Fibroblast of lung (primary cell): ENCODE data around the gene TAOK1. TPM values are rescaled to one million over a fixed set of nuclear protein-coding genes. Genes with fewer than 3 reads are reported as not detected.

Source experiments
- DNase-seq, 2 donors: peaks; one replicate each; pipeline versions ENCODE4 v3.0.0 to v3.0.0-alpha.2; 2010; ENCODE audit warnings: low read depth in 2 of 2
- H2AFZ ChIP-seq: 2 replicates; pipeline ENCODE4 v1.5.1; 2012; ENCODE audit warnings: low read length, control low read depth, inconsistent platforms
- H3K27ac ChIP-seq: 2 replicates; pipeline ENCODE4 v1.5.1; 2011; ENCODE audit warnings: low read length, control low read depth; ENCODE audit not compliant: insufficient read depth
- H3K27me3 ChIP-seq: 2 replicates; pipeline ENCODE4 v1.5.1; 2011; ENCODE audit warnings: mild to moderate bottlenecking, low read length; ENCODE audit not compliant: control insufficient read depth, insufficient read depth
- H3K36me3 ChIP-seq: 2 replicates; pipeline ENCODE4 v1.5.1; 2011; ENCODE audit warnings: low read length; ENCODE audit not compliant: control insufficient read depth, insufficient read depth
- H3K4me1 ChIP-seq: 2 replicates; pipeline ENCODE4 v1.5.1; 2011; ENCODE audit warnings: low read length; ENCODE audit not compliant: control insufficient read depth, insufficient read depth; ENCODE audit errors: extremely low read depth
- H3K4me2 ChIP-seq: 2 replicates; pipeline ENCODE4 v1.5.1; 2011; ENCODE audit warnings: low read length, control low read depth; ENCODE audit not compliant: insufficient read depth; ENCODE audit errors: extremely low read depth
- H3K4me3 ChIP-seq, 4 experiments: fragments of 200-600 bp in 1 of 4; sonication (generic) in 1 of 4; replicated peaks in 1 of 4; 2 replicates each; pipeline ENCODE4 v1.5.1; 2011 to 2016; ENCODE audit warnings: low read length in 4 of 4, low read depth in 3 of 4, mild to moderate bottlenecking in 3 of 4, control low read depth in 2 of 4, inconsistent platforms in 1 of 4, mixed read lengths in 1 of 4; ENCODE audit not compliant: insufficient read depth in 1 of 4; ENCODE audit errors: control extremely low read depth in 1 of 4
- H3K79me2 ChIP-seq: 2 replicates; pipeline ENCODE4 v1.5.1; 2012; ENCODE audit warnings: mild to moderate bottlenecking, low read length, inconsistent platforms; ENCODE audit not compliant: control insufficient read depth, insufficient read depth
- H3K9ac ChIP-seq: 2 replicates; pipeline ENCODE4 v1.5.1; 2011; ENCODE audit warnings: mild to moderate bottlenecking, low read length, control low read depth; ENCODE audit not compliant: insufficient read depth
- H3K9me3 ChIP-seq: 2 replicates; pipeline ENCODE4 v1.5.1; 2012; ENCODE audit warnings: low read depth, low read length; ENCODE audit not compliant: control insufficient read depth, insufficient read depth
- H4K20me1 ChIP-seq: 2 replicates; pipeline ENCODE4 v1.5.1; 2011; ENCODE audit warnings: low read length; ENCODE audit not compliant: control insufficient read depth, insufficient read depth; ENCODE audit errors: extremely low read depth
- EZH2 ChIP-seq: IDR thresholded peaks from 2 replicates; pipeline ENCODE4 v1.5.1; 2012; ENCODE audit warnings: low read length, control low read depth, mild to moderate bottlenecking; ENCODE audit errors: missing control alignments
- polyA plus RNA-seq, 2 donors: library from polyadenylated mRNA; depleted of rRNA in 1 of 2; stranded (reverse) in 1 of 2; unstranded in 1 of 2; fragments of >200 nt; gene quantifications; 2 replicates each; pipeline ENCODE4 v1.2.1, GENCODE V29; 2011 to 2012; ENCODE audit warnings: missing spikeins in 1 of 2
- total RNA-seq: library from RNA; depleted of rRNA; stranded (reverse); fragments of >200 nt; gene quantifications from 2 replicates; pipeline ENCODE4 v1.2.1, GENCODE V29; 2014
- TF ChIP-seq, protein P1 (sequence below), 2 donors: IDR thresholded peaks in 1 of 2; conservative IDR thresholded peaks in 1 of 2; 1 replicate in 1 of 2; 2 replicates in 1 of 2; pipeline ENCODE4 v1.5.1; 2011 to 2012; ENCODE audit warnings: low read length in 2 of 2, control low read depth in 1 of 2, inconsistent platforms in 1 of 2, low read depth in 1 of 2, mild to moderate bottlenecking in 1 of 2

The TAOK1 gene
- total and polyA plus RNA-seq, 2 donors (not counting 1 experiment from before 2014, with no cell fraction given): 35.1 to 62.8 TPM

DNA sequence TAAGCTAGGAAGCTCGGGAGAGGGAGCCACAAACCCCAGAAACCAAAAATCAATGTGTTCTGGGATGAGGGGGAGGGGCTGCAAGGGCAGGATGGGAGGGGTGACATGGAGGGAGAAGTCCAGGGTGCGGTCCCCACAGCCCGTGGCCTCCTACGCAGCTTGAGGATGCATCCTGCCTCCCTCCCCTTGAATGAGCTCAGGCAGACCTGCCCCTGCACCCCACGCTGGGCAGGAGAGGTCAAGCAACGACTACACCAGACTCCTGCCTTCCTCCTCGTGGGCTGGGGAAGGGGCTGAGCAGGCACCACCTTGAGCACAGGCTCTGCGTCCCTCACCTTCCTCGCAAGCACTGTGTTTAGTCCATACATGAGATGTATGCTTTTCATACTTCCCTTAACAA lies 206.6 kb downstream of the TAOK1 start:
- no peaks in the 10 kb centered on the region for H3K9me3 ChIP-seq
- no peaks in the 10 kb centered on the region for H3K27me3 ChIP-seq
- no peaks in the 10 kb centered on the region for H4K20me1 ChIP-seq
- TF ChIP-seq, protein P1, sequence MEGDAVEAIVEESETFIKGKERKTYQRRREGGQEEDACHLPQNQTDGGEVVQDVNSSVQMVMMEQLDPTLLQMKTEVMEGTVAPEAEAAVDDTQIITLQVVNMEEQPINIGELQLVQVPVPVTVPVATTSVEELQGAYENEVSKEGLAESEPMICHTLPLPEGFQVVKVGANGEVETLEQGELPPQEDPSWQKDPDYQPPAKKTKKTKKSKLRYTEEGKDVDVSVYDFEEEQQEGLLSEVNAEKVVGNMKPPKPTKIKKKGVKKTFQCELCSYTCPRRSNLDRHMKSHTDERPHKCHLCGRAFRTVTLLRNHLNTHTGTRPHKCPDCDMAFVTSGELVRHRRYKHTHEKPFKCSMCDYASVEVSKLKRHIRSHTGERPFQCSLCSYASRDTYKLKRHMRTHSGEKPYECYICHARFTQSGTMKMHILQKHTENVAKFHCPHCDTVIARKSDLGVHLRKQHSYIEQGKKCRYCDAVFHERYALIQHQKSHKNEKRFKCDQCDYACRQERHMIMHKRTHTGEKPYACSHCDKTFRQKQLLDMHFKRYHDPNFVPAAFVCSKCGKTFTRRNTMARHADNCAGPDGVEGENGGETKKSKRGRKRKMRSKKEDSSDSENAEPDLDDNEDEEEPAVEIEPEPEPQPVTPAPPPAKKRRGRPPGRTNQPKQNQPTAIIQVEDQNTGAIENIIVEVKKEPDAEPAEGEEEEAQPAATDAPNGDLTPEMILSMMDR (conservative IDR thresholded peaks at IDR 0.05 in 1 of 2, IDR thresholded peaks at IDR 0.05 in 1 of 2; ENCODE audit: low read depth in 1 of 2, low read length in 2 of 2): no peak
- no peak for TF ChIP-seq EZH2
- H2AFZ ChIP-seq: no peak overlapping the region
- H3K4me2 ChIP-seq: no peak overlapping the region
- H3K79me2 ChIP-seq: no peaks in the 10 kb centered on the region
- H3K4me3 ChIP-seq: no peak overlapping the region
- H3K36me3 ChIP-seq: no peaks in the 10 kb centered on the region
- no peak for DNase-seq
- H3K27ac ChIP-seq: no peak overlapping the region
- H3K9ac ChIP-seq: no peak overlapping the region
- H3K4me1 ChIP-seq: peaks cover 9% of the 10 kb centered on the region

GRCh38 chr17:29597361-29598172 lies 207.4 kb downstream of the TAOK1 start:
- Histone ChIP-seq H3K9me3 (no peaks in the 10 kb centered on the region), H3K36me3 (no peaks in the 10 kb centered on the region), H3K27ac (no peak overlapping the region), H3K4me1 (peaks cover 2% of the 10 kb centered on the region), H3K4me2 (no peak overlapping the region), H2AFZ (no peak overlapping the region), H3K27me3 (no peaks in the 10 kb centered on the region), H3K4me3 (no peak overlapping the region), H3K9ac (no peak overlapping the region), H4K20me1 (no peaks in the 10 kb centered on the region), H3K79me2 (no peaks in the 10 kb centered on the region)
- no peak for DNase-seq
- no peak for TF ChIP-seq EZH2
- TF ChIP-seq, protein P1 (conservative IDR thresholded peaks at IDR 0.05 in 1 of 2, IDR thresholded peaks at IDR 0.05 in 1 of 2; ENCODE audit: low read depth in 1 of 2, low read length in 2 of 2): no peak

Other genes starting within 250 kb of the TAOK1 start
- gene MYO18A, start 210.0 kb upstream of the TAOK1 start, total RNA-seq: 50.3 and 133 TPM in 2 replicates
- gene MYO18A, start 210.0 kb upstream of the TAOK1 start, polyA plus RNA-seq: 11.7 and 17.5 TPM in 2 replicates
- gene CRYBA1, start 143.5 kb upstream of the TAOK1 start, total RNA-seq: 0.17 TPM in 1 of 2 replicates, not detected in the other
- not detected in 2 replicates for gene CRYBA1, start 143.5 kb upstream of the TAOK1 start, polyA plus RNA-seq
- 33.2 and 35.4 TPM in 2 replicates for gene NUFIP2, start 96.2 kb upstream of the TAOK1 start, total RNA-seq
- 11.0 and 12.3 TPM in 2 replicates for gene NUFIP2, start 96.2 kb upstream of the TAOK1 start, polyA plus RNA-seq
- gene ABHD15, start 176.7 kb downstream of the TAOK1 start, total RNA-seq: 5.6 and 11.9 TPM in 2 replicates
- gene ABHD15, start 176.7 kb downstream of the TAOK1 start, polyA plus RNA-seq: 4.1 and 7.3 TPM in 2 replicates
- 49.1 and 51.5 TPM in 2 replicates for gene TP53I13, start 178.3 kb downstream of the TAOK1 start, total RNA-seq
- gene TP53I13, start 178.3 kb downstream of the TAOK1 start, polyA plus RNA-seq: 11.1 and 14.8 TPM in 2 replicates
- gene GIT1, start 199.3 kb downstream of the TAOK1 start, total RNA-seq: 20.1 and 22.9 TPM in 2 replicates
- 12.4 and 20.1 TPM in 2 replicates for gene GIT1, start 199.3 kb downstream of the TAOK1 start, polyA plus RNA-seq
- gene ANKRD13B, start 202.8 kb downstream of the TAOK1 start, total RNA-seq: 6.3 and 7.2 TPM in 2 replicates
- gene ANKRD13B, start 202.8 kb downstream of the TAOK1 start, polyA plus RNA-seq: 1.4 and 3.4 TPM in 2 replicates
- 9.8 and 19.3 TPM in 2 replicates for gene CORO6, start 232.5 kb downstream of the TAOK1 start, total RNA-seq
- gene CORO6, start 232.5 kb downstream of the TAOK1 start, polyA plus RNA-seq: 7.0 and 8.0 TPM in 2 replicates